Testis (tissue), 3 donors: Measurements from ENCODE around the gene TNFAIP3. TPM values are rescaled to one million over a fixed set of nuclear protein-coding genes. Genes with fewer than 3 reads are reported as not detected.

Experiments used
- DNase-seq: peaks from one replicate; pipeline ENCODE4 v3.0.0-alpha.2; 2019
- H3K27ac ChIP-seq, 2 donors: fragments of 200-600 bp; sonication (generic); one replicate each; pipeline ENCODE4 v1.5.1; 2019
- H3K27me3 ChIP-seq: fragments of 200-600 bp; sonication (generic); one replicate; pipeline ENCODE4 v1.5.1; 2019
- H3K36me3 ChIP-seq: fragments of 200-600 bp; sonication (generic); one replicate; pipeline ENCODE4 v1.5.1; 2017; ENCODE audit warnings: low read depth; ENCODE audit errors: missing control alignments
- H3K4me1 ChIP-seq: fragments of 200-600 bp; sonication (generic); one replicate; pipeline ENCODE4 v1.5.1; 2019
- H3K4me3 ChIP-seq, 2 donors: fragments of 200-600 bp; sonication (generic); one replicate each; pipeline ENCODE4 v1.5.1; 2017 to 2019
- H3K9me3 ChIP-seq: fragments of 200-600 bp; sonication (generic); one replicate; pipeline ENCODE4 v1.5.1; 2017
- POLR2A ChIP-seq: fragments of 450-650 bp; IDR thresholded peaks from one replicate; pipeline ENCODE4 v1.6.1; 2017; ENCODE audit warnings: antibody characterized with exemption, mild to moderate bottlenecking, moderate library complexity
- WGBS, 2 donors: methylation state at CpG; one replicate each; pipeline ENCODE4 v1.1.5; 2018; 5-methylcytosine and 5-hydroxymethylcytosine counted together
- intact Hi-C: fragments of 100-400 bp; cut with DNase I; formaldehyde crosslinking; loops from one replicate; pipeline ENCODE4 v1.15.1; 2023; ENCODE audit warnings: low total_unique reads
- polyA plus RNA-seq: library from polyadenylated mRNA; stranded (reverse); fragments of 350-450 nt; fragmentation: Illumina TruSeq; extraction: RNeasy Lipid Tissue Mini Kit (QIAGEN cat#74804); gene quantifications from one replicate; pipeline ENCODE4 v1.2.3, GENCODE V29; 2014; ENCODE audit warnings: low read depth, low replicate concordance; ENCODE audit not compliant: insufficient read depth
- total RNA-seq, 2 donors: library from RNA; depleted of rRNA; stranded (reverse); fragments of >200 nt; gene quantifications; one replicate each; pipeline ENCODE4 v1.2.3, GENCODE V29; 2016
- TF ChIP-seq, protein P1 (sequence below), 3 experiments: fragments of 450-650 bp in 2 of 3; fragments of 200-600 bp in 1 of 3; sonication (generic) in 1 of 3; IDR thresholded peaks; one replicate each; pipeline ENCODE4 v1.5.1; 2016 to 2019; ENCODE audit warnings: antibody characterized with exemption in 3 of 3, mild to moderate bottlenecking in 2 of 3, moderate library complexity in 1 of 3

Gene TNFAIP3
- total and polyA plus RNA-seq, 3 donors from 2014 or later, result 12.6 to 25.1 (median 15.2) TPM

DNA sequence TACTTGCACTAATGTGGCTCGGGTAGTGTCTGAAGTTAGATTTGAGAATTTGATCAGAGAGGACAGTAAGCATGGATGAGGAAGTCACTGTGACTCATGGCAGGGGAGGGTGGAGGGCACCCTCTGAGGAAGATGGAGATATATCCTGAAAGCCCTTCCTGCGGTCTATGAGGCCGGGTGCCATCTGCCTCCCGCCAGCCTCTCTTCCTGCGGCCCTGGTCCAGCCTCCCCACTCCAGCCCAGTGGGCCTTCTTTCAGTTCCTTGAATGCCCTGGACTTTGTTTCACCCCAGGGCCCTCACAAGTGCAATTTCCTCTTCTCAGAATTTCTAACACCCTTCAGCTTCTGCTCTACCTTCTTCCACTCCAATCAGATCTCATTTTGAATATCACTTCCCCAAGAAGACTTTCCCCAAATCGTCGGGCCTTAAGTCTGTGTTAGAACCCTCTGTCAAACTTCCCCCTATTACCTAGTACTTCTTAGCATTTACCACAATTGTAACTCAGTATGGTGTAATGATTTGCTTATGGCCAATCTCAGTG lies 20.2 kb upstream of the TNFAIP3 start:
- Histone ChIP-seq H3K27me3 (no peaks in the 10 kb centered on the region), H3K36me3 (no peaks in the 10 kb centered on the region), H3K4me3 (no peak overlapping the region), H3K9me3 (no peaks in the 10 kb centered on the region), H3K27ac (no peak overlapping the region), H3K4me1 (no peaks in the 10 kb centered on the region)
- intact Hi-C loops, result no loop called here
- 82 to 90% methylated on average over 7 of the region's 7 CpGs for WGBS, 2 donors
- DNase-seq, result peak; percentile 39
- no peak for TF ChIP-seq POLR2A
- TF ChIP-seq, protein P1, sequence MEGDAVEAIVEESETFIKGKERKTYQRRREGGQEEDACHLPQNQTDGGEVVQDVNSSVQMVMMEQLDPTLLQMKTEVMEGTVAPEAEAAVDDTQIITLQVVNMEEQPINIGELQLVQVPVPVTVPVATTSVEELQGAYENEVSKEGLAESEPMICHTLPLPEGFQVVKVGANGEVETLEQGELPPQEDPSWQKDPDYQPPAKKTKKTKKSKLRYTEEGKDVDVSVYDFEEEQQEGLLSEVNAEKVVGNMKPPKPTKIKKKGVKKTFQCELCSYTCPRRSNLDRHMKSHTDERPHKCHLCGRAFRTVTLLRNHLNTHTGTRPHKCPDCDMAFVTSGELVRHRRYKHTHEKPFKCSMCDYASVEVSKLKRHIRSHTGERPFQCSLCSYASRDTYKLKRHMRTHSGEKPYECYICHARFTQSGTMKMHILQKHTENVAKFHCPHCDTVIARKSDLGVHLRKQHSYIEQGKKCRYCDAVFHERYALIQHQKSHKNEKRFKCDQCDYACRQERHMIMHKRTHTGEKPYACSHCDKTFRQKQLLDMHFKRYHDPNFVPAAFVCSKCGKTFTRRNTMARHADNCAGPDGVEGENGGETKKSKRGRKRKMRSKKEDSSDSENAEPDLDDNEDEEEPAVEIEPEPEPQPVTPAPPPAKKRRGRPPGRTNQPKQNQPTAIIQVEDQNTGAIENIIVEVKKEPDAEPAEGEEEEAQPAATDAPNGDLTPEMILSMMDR (IDR thresholded peaks at IDR 0.05), result no peak

GRCh38 chr6:137847748-137848147 lies 19.3 kb upstream of the TNFAIP3 start:
- TF ChIP-seq, protein P1 (IDR thresholded peaks at IDR 0.05), result no peak
- TF ChIP-seq POLR2A, result no peak
- no peaks in the 10 kb centered on the region for H3K4me1 ChIP-seq
- H3K4me3 ChIP-seq, result no peak overlapping the region
- WGBS, 2 donors, result 92 to 94% methylated on average over 5 of the region's 5 CpGs
- H3K27ac ChIP-seq, result no peak overlapping the region
- intact Hi-C loops, result no loop called here
- H3K36me3 ChIP-seq, result no peaks in the 10 kb centered on the region
- H3K27me3 ChIP-seq, result no peaks in the 10 kb centered on the region
- no peaks in the 10 kb centered on the region for H3K9me3 ChIP-seq
- no peak for DNase-seq

DNA sequence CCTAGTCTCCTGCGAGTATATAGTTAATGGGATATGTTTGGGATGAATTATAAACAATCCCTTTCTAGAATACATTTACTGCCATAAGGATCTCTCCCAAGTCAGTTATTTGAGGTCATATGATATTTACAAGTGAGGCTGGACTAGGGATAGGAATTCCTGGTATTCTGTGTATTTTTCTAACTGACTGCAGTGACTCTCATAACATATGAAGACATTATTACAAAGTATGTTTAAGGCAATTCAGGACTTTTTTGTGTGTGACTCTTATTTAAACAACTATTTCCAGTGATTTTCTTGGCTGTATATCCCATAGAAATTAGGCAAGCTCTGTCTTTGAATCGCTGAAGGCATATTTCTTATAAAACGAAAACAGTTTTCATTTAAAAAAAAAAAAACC lies 18.4 kb upstream of the TNFAIP3 start:
- H3K4me3 ChIP-seq, result no peak overlapping the region
- DNase-seq, result no peak
- WGBS, 2 donors, result 61 to 67% methylated on average over 3 of the region's 3 CpGs
- H3K27ac ChIP-seq, result no peak overlapping the region
- H3K27me3 ChIP-seq, result no peaks in the 10 kb centered on the region
- H3K9me3 ChIP-seq, result no peaks in the 10 kb centered on the region
- no peak for TF ChIP-seq POLR2A
- TF ChIP-seq, protein P1 (IDR thresholded peaks at IDR 0.05), result no peak
- H3K36me3 ChIP-seq, result no peaks in the 10 kb centered on the region
- intact Hi-C loops, result no loop called here
- H3K4me1 ChIP-seq, result no peaks in the 10 kb centered on the region

- Histone ChIP-seq H3K27ac (no peak overlapping the region), H3K4me1 (no peaks in the 10 kb centered on the region), H3K27me3 (no peaks in the 10 kb centered on the region), H3K9me3 (no peaks in the 10 kb centered on the region), H3K36me3 (no peaks in the 10 kb centered on the region), H3K4me3 (no peak overlapping the region)
- TF ChIP-seq, protein P1 (IDR thresholded peaks at IDR 0.05), result no peak
- no peak for TF ChIP-seq POLR2A
- WGBS, 2 donors, result 49 to 56% methylated on average over 4 of the region's 4 CpGs
- intact Hi-C loops, result no loop called here
- no peak for DNase-seq
These were observed 17.7 kb upstream of the TNFAIP3 start for GRCh38 chr6:137849181-137849980.
